NCI-H345 (cell line): ENCODE data around the gene ADAMTS13.

Experiments
- DNase-seq: peaks from one replicate; lab custom pipeline; 2025; lab: John Stamatoyannopoulos, UW

ADAMTS13 gene

GRCh38 chr9:133472277-133472645 is 50.1 kb downstream of the ADAMTS13 start:
- no peak for DNase-seq

DNA sequence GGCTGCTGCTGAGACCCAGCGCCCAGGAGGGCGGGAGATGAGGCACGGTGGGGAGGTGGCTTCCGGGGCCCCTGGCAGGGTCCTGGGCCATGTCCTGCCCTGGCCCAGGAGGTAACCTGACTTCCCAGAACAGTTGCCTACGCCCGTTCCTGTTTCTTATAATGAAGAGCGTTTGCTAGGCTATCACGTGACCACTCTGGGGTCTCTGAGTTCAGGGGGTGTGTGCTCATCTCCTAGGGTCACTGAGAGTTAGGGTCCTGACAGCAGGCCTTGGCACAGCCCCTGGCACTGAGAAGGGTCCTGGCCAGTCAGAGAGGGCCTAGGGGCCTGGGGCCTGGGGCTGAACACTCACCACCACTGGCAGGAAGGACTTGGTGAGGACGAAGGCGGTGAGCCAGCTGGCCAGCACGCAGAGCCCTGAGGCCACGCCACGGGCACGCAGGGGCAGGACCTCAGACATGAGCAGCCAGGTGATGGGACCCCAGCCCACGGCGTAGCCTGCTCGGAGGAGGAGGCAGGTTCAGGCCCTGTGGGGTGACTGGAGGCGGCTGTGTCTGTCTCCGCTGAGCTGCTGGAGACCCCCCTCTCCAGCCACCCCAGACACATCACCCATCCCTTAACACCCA is 50.7 kb downstream of the ADAMTS13 start:
- no peak for DNase-seq

GRCh38 chr9:133473743-133474142 is 51.6 kb downstream of the ADAMTS13 start:
- no peak for DNase-seq

- no peak for DNase-seq
Observed at GRCh38 chr9:133474215-133474614, 52.0 kb downstream of the ADAMTS13 start.

- no peak for DNase-seq
Observed at GRCh38 chr9:133474853-133475252, 52.7 kb downstream of the ADAMTS13 start.

- no peak for DNase-seq
Observed at GRCh38 chr9:133475292-133476012, 53.3 kb downstream of the ADAMTS13 start.

GRCh38 chr9:133476036-133476931 is 54.1 kb downstream of the ADAMTS13 start:
- DNase-seq = no peak

GRCh38 chr9:133476941-133477340 is 54.8 kb downstream of the ADAMTS13 start:
- DNase-seq = no peak

GRCh38 chr9:133477461-133477860 is 55.3 kb downstream of the ADAMTS13 start:
- DNase-seq = no peak

DNA sequence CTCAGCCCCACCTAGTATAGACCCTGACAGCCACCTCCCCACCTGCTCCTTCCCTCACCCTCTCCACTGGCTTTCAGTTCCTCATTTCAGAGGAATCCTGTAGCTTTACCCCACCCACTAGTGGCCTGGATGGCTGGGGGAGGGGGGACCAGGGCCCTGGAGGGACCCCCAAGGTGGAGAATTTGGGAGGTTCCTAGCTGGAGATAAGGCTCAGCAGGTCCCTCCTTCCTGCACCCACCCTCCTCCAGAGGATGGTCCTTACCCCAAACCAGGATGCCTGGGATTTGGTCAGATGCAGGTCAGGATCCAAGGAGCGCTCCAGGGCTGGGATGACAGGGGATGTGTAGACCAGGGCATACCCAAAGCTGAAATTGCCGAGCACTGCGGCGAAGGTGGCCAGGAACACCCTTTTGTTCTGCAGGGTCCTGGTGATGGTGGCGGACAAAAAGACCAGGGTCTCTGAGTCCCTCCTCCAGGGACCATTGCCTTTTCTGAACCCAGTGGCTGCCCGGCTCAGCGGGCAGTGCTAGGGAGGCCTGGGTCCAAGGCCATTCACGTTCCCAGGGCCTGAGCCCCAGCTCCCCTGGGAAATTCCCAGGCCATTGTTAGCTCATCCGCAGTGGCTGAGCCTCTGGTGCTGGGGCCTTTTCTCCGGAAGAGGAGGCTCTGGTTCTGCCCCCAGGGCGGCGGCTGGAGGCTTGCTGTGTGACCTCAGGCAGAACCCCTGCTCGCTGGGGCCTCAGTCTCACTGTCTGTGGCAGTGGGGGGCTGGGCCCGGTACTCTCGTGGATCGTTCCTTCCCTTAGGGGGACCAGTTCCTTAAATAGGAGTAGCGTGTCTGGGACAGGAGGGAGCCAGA is 56.1 kb downstream of the ADAMTS13 start:
- DNase-seq = no peak

GRCh38 chr9:133478851-133479711 is 56.9 kb downstream of the ADAMTS13 start, which contains the start of gene SLC2A6:
TSS of gene SLC2A6 (minus strand) at chr9:133479099. CDS start at chr9:133479059, 40 bp downstream.
- DNase-seq = peak; percentile 91

DNA sequence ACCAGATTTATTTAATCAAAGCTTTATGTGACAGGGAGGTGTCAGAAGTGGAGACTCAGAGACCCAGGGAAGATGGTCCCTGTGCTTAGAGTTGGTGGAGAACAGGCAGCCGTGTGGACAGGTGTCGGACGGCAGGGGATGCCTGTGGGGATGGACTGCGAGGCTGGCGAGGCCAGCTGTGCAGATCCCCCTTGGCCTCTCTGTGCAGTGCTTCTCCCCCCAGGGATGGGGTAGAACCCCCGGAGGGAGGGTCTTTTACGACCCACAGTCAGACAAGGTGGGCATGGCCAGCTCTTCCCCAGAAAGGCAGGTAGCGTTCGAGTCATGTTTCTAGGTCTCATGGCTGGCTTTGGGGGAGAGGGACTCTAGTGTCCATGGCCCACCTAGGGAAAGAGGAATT is 61.4 kb downstream of the ADAMTS13 start:
- no peak for DNase-seq

DNA sequence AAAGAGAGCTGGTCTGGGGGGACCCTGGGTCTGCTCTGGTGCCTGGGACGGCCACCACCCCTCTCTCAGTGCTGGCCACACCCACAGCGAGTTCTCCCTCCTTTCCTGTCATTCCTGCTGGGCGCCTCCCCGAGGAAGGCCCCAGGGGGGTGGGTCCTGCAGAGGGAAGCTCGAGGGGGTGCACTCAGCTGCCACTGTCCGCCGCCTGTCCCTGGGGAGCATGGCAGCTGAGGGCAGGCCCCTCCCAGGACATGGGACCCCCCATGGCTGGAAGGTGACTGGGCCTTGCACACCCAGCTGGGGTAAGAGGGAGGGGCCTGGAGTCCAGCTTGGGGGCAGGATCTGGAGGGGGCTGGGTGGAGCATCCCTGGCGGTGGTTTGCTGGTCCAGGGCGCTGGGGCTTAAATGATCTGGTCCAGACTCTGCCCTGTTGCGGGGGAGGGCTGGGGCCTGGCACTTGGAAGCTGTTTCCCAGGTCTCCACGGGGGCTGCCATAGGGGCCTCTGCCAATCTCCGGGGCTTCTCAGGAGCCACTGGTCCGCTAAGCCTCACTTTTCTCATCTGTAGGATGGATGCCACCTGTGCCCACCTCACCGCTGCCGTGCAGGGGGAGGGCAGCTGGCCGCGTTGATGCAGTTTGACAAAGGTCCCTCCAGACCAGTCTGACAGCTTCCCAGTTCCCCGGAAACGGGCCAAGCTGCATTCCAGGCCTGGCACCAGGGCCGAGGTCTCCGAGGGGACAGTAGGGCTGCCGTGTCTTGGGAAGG is 62.7 kb downstream of the ADAMTS13 start:
- DNase-seq = no peak

- DNase-seq = no peak
Observed at GRCh38 chr9:133485531-133486260, 63.5 kb downstream of the ADAMTS13 start.

- DNase-seq = no peak
Observed at GRCh38 chr9:133487331-133487725, 65.2 kb downstream of the ADAMTS13 start.

- no peak for DNase-seq
Observed at GRCh38 chr9:133488686-133489252, 66.6 kb downstream of the ADAMTS13 start.

DNA sequence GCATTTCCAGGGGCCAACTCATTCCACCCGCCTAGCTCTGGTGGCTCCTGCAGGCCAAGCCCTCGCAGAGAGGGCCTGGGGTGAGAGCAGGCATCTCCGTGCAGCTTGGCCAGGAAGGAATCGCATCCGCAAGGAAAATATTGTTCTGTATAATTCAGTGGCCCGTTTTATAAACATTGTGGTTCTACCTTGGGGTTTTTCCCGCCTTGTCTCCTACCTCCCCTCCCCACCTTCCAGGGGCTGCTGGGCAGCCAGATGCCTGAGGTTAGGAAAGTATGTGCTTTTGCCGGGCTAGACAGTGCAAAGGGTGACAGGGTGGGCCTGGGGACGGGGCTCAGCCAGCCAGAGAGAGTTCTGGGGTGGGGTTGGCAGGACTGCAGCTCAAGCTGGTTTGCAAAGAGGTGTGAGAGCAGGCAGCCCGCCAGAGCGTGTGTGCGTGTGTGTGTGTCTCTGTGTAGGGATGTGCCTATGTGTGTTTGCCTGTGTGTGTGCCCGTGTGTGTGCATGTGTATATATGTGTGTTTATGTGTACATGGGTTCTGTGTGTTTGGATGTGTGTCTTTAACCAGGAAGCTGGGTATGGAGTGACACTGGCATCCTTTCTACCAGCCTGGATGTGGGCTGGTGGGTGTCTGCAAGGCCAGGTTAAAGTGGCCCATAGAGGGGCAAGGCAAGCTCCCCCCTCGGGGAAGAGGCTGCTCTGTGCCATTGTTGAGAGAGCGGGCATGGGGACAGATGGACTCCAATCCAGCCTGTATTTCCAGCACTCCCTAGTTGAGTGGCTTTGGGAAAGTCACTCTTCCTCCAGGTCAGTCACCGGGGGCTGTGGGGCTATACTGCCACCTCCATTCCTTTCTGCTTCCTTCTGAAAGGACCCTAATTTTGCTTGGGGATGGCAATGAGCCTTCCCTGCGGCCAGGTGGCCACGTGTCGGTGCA is 67.4 kb downstream of the ADAMTS13 start:
- no peak for DNase-seq

- no peak for DNase-seq
Observed at GRCh38 chr9:133490201-133490681, 68.1 kb downstream of the ADAMTS13 start.
